HL-60 (cell line): ENCODE results near the gene PDE8A.

Experiments used
- GABPA ChIP-seq: IDR thresholded peaks from 2 replicates; pipeline ENCODE4 v1.6.1; 2012; ENCODE audit warnings: low read depth
- POLR2AphosphoS5 ChIP-seq: IDR thresholded peaks from 2 replicates; pipeline ENCODE4 v1.6.1; 2012; ENCODE audit warnings: low read depth
- TF ChIP-seq, protein P1 (sequence below): IDR thresholded peaks from one replicate; pipeline ENCODE4 v1.5.1; 2011; ENCODE audit warnings: low read length, control low read depth, inconsistent platforms; ENCODE audit not compliant: insufficient read depth
- TF ChIP-seq, protein P2 (sequence below): IDR thresholded peaks from 2 replicates; pipeline ENCODE4 v1.6.1; 2012; ENCODE audit warnings: low read depth; ENCODE audit not compliant: insufficient replicate concordance

DNA sequence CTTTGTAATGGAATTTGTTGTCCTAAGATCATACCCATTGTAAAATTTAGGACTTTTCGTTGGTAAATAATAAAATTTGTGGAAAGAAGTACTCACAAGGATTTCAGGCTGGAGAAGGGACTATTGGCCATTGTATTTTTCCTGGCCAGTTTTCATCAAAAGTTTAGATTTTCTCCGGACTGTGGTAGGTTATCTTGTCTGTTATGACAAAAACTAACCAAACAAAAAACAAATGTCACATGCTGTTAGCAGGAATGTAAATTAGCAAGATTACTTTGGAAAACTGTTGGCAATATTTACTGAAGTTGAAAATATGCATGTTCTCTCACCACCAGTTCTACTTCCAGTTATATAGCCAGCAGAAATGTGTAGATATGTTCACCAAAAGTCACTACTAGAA, 27.8 kb downstream of the PDE8A start:
- TF ChIP-seq, protein P1, sequence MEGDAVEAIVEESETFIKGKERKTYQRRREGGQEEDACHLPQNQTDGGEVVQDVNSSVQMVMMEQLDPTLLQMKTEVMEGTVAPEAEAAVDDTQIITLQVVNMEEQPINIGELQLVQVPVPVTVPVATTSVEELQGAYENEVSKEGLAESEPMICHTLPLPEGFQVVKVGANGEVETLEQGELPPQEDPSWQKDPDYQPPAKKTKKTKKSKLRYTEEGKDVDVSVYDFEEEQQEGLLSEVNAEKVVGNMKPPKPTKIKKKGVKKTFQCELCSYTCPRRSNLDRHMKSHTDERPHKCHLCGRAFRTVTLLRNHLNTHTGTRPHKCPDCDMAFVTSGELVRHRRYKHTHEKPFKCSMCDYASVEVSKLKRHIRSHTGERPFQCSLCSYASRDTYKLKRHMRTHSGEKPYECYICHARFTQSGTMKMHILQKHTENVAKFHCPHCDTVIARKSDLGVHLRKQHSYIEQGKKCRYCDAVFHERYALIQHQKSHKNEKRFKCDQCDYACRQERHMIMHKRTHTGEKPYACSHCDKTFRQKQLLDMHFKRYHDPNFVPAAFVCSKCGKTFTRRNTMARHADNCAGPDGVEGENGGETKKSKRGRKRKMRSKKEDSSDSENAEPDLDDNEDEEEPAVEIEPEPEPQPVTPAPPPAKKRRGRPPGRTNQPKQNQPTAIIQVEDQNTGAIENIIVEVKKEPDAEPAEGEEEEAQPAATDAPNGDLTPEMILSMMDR: no peak
- TF ChIP-seq POLR2AphosphoS5 (no peak), GABPA (no peak)
- TF ChIP-seq, protein P2, sequence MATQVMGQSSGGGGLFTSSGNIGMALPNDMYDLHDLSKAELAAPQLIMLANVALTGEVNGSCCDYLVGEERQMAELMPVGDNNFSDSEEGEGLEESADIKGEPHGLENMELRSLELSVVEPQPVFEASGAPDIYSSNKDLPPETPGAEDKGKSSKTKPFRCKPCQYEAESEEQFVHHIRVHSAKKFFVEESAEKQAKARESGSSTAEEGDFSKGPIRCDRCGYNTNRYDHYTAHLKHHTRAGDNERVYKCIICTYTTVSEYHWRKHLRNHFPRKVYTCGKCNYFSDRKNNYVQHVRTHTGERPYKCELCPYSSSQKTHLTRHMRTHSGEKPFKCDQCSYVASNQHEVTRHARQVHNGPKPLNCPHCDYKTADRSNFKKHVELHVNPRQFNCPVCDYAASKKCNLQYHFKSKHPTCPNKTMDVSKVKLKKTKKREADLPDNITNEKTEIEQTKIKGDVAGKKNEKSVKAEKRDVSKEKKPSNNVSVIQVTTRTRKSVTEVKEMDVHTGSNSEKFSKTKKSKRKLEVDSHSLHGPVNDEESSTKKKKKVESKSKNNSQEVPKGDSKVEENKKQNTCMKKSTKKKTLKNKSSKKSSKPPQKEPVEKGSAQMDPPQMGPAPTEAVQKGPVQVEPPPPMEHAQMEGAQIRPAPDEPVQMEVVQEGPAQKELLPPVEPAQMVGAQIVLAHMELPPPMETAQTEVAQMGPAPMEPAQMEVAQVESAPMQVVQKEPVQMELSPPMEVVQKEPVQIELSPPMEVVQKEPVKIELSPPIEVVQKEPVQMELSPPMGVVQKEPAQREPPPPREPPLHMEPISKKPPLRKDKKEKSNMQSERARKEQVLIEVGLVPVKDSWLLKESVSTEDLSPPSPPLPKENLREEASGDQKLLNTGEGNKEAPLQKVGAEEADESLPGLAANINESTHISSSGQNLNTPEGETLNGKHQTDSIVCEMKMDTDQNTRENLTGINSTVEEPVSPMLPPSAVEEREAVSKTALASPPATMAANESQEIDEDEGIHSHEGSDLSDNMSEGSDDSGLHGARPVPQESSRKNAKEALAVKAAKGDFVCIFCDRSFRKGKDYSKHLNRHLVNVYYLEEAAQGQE: no peak
